SU-DHL-6 (cell line): ENCODE data around the gene PFN3.

Experiments used
- EZH2phosphoT487 ChIP-seq: fragments of 200-600 bp; sonication (generic), shearing (Covaris generic); conservative IDR thresholded peaks from 2 replicates; pipeline ENCODE4 v1.6.1; 2018; ENCODE audit warnings: mild to moderate bottlenecking, antibody characterized with exemption, low read length, moderate library complexity, mixed read lengths
- TF ChIP-seq, protein P1 (sequence below): fragments of 200-600 bp; sonication (generic); IDR thresholded peaks from one replicate; pipeline ENCODE4 v1.5.1; 2017; ENCODE audit warnings: antibody characterized with exemption, mild to moderate bottlenecking, low read length, moderate library complexity; ENCODE audit not compliant: insufficient read depth, poor library complexity, severe bottlenecking

GRCh38 chr5:177386542-177386941 lies 13.9 kb downstream of the PFN3 start:
- TF ChIP-seq, protein P1, sequence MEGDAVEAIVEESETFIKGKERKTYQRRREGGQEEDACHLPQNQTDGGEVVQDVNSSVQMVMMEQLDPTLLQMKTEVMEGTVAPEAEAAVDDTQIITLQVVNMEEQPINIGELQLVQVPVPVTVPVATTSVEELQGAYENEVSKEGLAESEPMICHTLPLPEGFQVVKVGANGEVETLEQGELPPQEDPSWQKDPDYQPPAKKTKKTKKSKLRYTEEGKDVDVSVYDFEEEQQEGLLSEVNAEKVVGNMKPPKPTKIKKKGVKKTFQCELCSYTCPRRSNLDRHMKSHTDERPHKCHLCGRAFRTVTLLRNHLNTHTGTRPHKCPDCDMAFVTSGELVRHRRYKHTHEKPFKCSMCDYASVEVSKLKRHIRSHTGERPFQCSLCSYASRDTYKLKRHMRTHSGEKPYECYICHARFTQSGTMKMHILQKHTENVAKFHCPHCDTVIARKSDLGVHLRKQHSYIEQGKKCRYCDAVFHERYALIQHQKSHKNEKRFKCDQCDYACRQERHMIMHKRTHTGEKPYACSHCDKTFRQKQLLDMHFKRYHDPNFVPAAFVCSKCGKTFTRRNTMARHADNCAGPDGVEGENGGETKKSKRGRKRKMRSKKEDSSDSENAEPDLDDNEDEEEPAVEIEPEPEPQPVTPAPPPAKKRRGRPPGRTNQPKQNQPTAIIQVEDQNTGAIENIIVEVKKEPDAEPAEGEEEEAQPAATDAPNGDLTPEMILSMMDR = no peak
- no peak for TF ChIP-seq EZH2phosphoT487
